ENCODE results near the gene IP6K3.

DNA sequence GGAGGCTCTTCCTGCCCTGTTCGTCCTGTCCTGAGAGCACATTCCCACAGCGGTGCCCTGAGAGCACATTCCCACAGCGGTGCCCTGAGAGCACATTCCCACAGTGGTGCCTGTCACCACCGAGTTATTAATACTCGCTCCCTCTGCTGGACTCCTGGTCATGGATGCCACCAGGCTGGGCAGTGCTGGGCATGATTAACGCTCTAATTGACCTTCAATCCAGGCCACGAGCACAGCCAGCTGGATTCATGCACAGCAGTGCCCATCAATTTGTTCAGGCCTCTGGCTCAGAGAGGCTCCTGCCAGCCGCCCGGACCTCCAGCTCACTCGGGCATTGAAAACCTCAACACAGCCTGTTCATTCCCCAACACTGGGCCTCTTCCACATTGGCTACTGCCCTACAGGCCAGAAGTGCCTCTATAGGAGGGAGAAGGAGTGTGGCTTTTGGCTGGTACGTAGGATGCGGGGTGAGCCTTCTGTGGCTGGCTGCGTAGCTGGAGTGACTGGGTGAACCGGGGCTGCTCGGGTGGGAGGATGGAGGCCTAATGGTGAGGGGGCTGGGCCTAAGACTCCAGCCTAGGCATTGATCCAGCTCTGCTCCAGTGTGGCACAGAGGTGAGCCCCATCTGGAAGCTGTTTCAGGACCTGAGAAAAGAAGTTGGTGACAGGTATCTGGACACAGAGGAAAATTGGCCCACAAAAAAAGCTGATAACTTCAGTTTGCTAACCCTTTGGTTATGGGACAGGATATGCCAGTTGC is 9.3 kb downstream of the IP6K3 start:
- TF ChIP-seq, protein P1, sequence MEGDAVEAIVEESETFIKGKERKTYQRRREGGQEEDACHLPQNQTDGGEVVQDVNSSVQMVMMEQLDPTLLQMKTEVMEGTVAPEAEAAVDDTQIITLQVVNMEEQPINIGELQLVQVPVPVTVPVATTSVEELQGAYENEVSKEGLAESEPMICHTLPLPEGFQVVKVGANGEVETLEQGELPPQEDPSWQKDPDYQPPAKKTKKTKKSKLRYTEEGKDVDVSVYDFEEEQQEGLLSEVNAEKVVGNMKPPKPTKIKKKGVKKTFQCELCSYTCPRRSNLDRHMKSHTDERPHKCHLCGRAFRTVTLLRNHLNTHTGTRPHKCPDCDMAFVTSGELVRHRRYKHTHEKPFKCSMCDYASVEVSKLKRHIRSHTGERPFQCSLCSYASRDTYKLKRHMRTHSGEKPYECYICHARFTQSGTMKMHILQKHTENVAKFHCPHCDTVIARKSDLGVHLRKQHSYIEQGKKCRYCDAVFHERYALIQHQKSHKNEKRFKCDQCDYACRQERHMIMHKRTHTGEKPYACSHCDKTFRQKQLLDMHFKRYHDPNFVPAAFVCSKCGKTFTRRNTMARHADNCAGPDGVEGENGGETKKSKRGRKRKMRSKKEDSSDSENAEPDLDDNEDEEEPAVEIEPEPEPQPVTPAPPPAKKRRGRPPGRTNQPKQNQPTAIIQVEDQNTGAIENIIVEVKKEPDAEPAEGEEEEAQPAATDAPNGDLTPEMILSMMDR (IDR thresholded peaks at IDR 0.05) = peak in 4 of 12 donors; percentile 14 to 23 (median 16)
- TF ChIP-seq POLR2A (IDR thresholded peaks at IDR 0.05) = peak in 1 of 2 donors; percentile 11

Measured in heart left ventricle (tissue), 13 donors.